Activated CD8-positive, alpha-beta memory T cell treated with anti-CD3 and anti-CD28 coated beads, Interleukin-2, amount 10 ng/mL, durations not matched to agents 7 days and 5 days (primary cell): Measurements from ENCODE around the gene NAB1. TPM values are rescaled to one million over a fixed set of nuclear protein-coding genes. Genes with fewer than 3 reads are reported as not detected.

ENCODE experiments used
- ATAC-seq: fragments of 150-1000 bp; cut with Tn5 transposase; one replicate; pipeline ENCODE4 v1.10.0; 2021; ENCODE audit warnings: moderate library complexity
- CTCF ChIA-PET: fragments of 350-600 bp; sonication (Branson Sonifier 250); formaldehyde crosslinking; loops from one replicate; lab custom pipeline; 2021; ENCODE audit warnings: antibody characterized with exemption; lab: Charles Lee
- DNase-seq: peaks from one replicate; pipeline ENCODE4 v3.0.0-alpha.2; 2020
- H3K27ac Mint-ChIP-seq: one replicate; pipeline ENCODE4 v1.8.0; 2021; ENCODE audit warnings: mild to moderate bottlenecking, mixed read lengths
- H3K27me3 Mint-ChIP-seq: one replicate; pipeline ENCODE4 v1.8.0; 2021; ENCODE audit warnings: mixed read lengths
- H3K36me3 Mint-ChIP-seq: one replicate; pipeline ENCODE4 v1.8.0; 2021; ENCODE audit warnings: mild to moderate bottlenecking, mixed read lengths
- H3K4me1 Mint-ChIP-seq: one replicate; pipeline ENCODE4 v1.8.0; 2021; ENCODE audit warnings: mixed read lengths
- H3K4me3 Mint-ChIP-seq: one replicate; pipeline ENCODE4 v1.8.0; 2021; ENCODE audit warnings: mild to moderate bottlenecking, moderate library complexity, mixed read lengths
- H3K9me3 Mint-ChIP-seq: one replicate; pipeline ENCODE4 v1.8.0; 2022; ENCODE audit warnings: low read depth, mixed read lengths
- total RNA-seq, 2 experiments: library from RNA; stranded (reverse); gene quantifications; one replicate each; pipeline ENCODE4 v1.2.3, GENCODE V29; 2021

NAB1 gene
- total RNA-seq, 2 experiments from 2014 or later = 36.8 to 38.4 TPM

- CTCF ChIA-PET = interaction anchor here (0.7 to 1.9 kb wide), 5 partner anchors 11 to 116 kb away, joined by 3 to 15 read pairs (median 3); no protein-coding TSS in a partner anchor
- Mint-ChIP-seq H3K4me1 (peaks cover 36% of the 10 kb centered on the region), H3K27me3 (no peaks in the 10 kb centered on the region), H3K4me3 (peak overlapping the region; percentile 87), H3K27ac (peak overlapping the region; percentile 86), H3K9me3 (no peaks in the 10 kb centered on the region), H3K36me3 (peaks cover 4% of the 10 kb centered on the region)
- DNase-seq = no peak
- ATAC-seq = no peak
These were observed 1.0 kb downstream of the NAB1 start for GRCh38 chr2:190649798-190650390.

- H3K4me1 Mint-ChIP-seq = peaks cover 36% of the 10 kb centered on the region
- H3K27me3 Mint-ChIP-seq = no peaks in the 10 kb centered on the region
- H3K4me3 Mint-ChIP-seq = peak overlapping the region; percentile 17
- CTCF ChIA-PET = interaction anchor here (0.9 to 1.9 kb wide), 3 partner anchors 12 to 154 kb away, joined by 5 to 15 read pairs (median 5); no protein-coding TSS in a partner anchor
- no peak overlapping the region for H3K27ac Mint-ChIP-seq
- no peak for DNase-seq
- ATAC-seq = no peak
- peaks cover 8% of the 10 kb centered on the region for H3K36me3 Mint-ChIP-seq
- H3K9me3 Mint-ChIP-seq = no peaks in the 10 kb centered on the region
These were observed 2.5 kb downstream of the NAB1 start for GRCh38 chr2:190651413-190651812.

GRCh38 chr2:190653231-190653630 is 4.3 kb downstream of the NAB1 start:
- Mint-ChIP-seq H3K27me3 (no peaks in the 10 kb centered on the region), H3K9me3 (no peaks in the 10 kb centered on the region), H3K36me3 (peaks cover 9% of the 10 kb centered on the region), H3K27ac (no peak overlapping the region), H3K4me3 (no peak overlapping the region), H3K4me1 (peaks cover 28% of the 10 kb centered on the region)
- CTCF ChIA-PET = interaction anchor here (1.2 kb wide), 2 partner anchors 9 to 26 kb away, joined by 3 to 4 read pairs; no protein-coding TSS in a partner anchor
- ATAC-seq (no peak), DNase-seq (no peak)

GRCh38 chr2:190653931-190654330 is 5.0 kb downstream of the NAB1 start:
- Mint-ChIP-seq H3K36me3 (peaks cover 9% of the 10 kb centered on the region), H3K4me3 (no peak overlapping the region), H3K27me3 (no peaks in the 10 kb centered on the region), H3K27ac (no peak overlapping the region), H3K9me3 (no peaks in the 10 kb centered on the region), H3K4me1 (peaks cover 31% of the 10 kb centered on the region)
- ATAC-seq = no peak
- DNase-seq = no peak
- CTCF ChIA-PET = no interaction called here

- no peak for DNase-seq
- H3K27me3 Mint-ChIP-seq = no peaks in the 10 kb centered on the region
- H3K27ac Mint-ChIP-seq = no peak overlapping the region
- peaks cover 10% of the 10 kb centered on the region for H3K36me3 Mint-ChIP-seq
- no peaks in the 10 kb centered on the region for H3K9me3 Mint-ChIP-seq
- CTCF ChIA-PET = no interaction called here
- H3K4me3 Mint-ChIP-seq = no peak overlapping the region
- H3K4me1 Mint-ChIP-seq = peaks cover 33% of the 10 kb centered on the region
- ATAC-seq = no peak
These were observed 6.2 kb downstream of the NAB1 start for GRCh38 chr2:190655113-190655512.

GRCh38 chr2:190655570-190655969 is 6.7 kb downstream of the NAB1 start:
- Mint-ChIP-seq H3K27ac (no peak overlapping the region), H3K4me1 (peaks cover 29% of the 10 kb centered on the region), H3K4me3 (no peak overlapping the region), H3K27me3 (no peaks in the 10 kb centered on the region), H3K9me3 (no peaks in the 10 kb centered on the region), H3K36me3 (peaks cover 12% of the 10 kb centered on the region)
- DNase-seq (no peak), ATAC-seq (no peak)
- CTCF ChIA-PET = no interaction called here

GRCh38 chr2:190656301-190656700 is 7.4 kb downstream of the NAB1 start:
- DNase-seq = no peak
- no peak overlapping the region for H3K27ac Mint-ChIP-seq
- H3K4me1 Mint-ChIP-seq = peaks cover 26% of the 10 kb centered on the region
- no peaks in the 10 kb centered on the region for H3K27me3 Mint-ChIP-seq
- ATAC-seq = no peak
- H3K36me3 Mint-ChIP-seq = peaks cover 16% of the 10 kb centered on the region
- no peak overlapping the region for H3K4me3 Mint-ChIP-seq
- CTCF ChIA-PET = no interaction called here
- no peaks in the 10 kb centered on the region for H3K9me3 Mint-ChIP-seq

- no peak for DNase-seq
- no peak for ATAC-seq
- no peak overlapping the region for H3K4me3 Mint-ChIP-seq
- H3K9me3 Mint-ChIP-seq = no peaks in the 10 kb centered on the region
- H3K27me3 Mint-ChIP-seq = no peaks in the 10 kb centered on the region
- CTCF ChIA-PET = no interaction called here
- H3K27ac Mint-ChIP-seq = peak overlapping the region; percentile 4
- H3K36me3 Mint-ChIP-seq = peaks cover 20% of the 10 kb centered on the region
- H3K4me1 Mint-ChIP-seq = peaks cover 22% of the 10 kb centered on the region
These were observed 8.8 kb downstream of the NAB1 start for GRCh38 chr2:190657474-190658255.

GRCh38 chr2:190659553-190659952 is 10.7 kb downstream of the NAB1 start:
- peaks cover 30% of the 10 kb centered on the region for H3K4me1 Mint-ChIP-seq
- CTCF ChIA-PET = no interaction called here
- no peaks in the 10 kb centered on the region for H3K9me3 Mint-ChIP-seq
- H3K4me3 Mint-ChIP-seq = no peak overlapping the region
- no peaks in the 10 kb centered on the region for H3K27me3 Mint-ChIP-seq
- no peak for DNase-seq
- no peak overlapping the region for H3K27ac Mint-ChIP-seq
- peaks cover 24% of the 10 kb centered on the region for H3K36me3 Mint-ChIP-seq
- ATAC-seq = no peak

GRCh38 chr2:190662754-190663153 is 13.9 kb downstream of the NAB1 start:
- CTCF ChIA-PET = interaction anchor here (0.7 to 1.8 kb wide), 4 partner anchors 10 to 27 kb away, joined by 3 to 7 read pairs (median 4); no protein-coding TSS in a partner anchor
- Mint-ChIP-seq H3K36me3 (peaks cover 38% of the 10 kb centered on the region), H3K9me3 (peaks cover 2% of the 10 kb centered on the region), H3K4me1 (peaks cover 37% of the 10 kb centered on the region), H3K27me3 (no peaks in the 10 kb centered on the region), H3K27ac (no peak overlapping the region), H3K4me3 (no peak overlapping the region)
- no peak for ATAC-seq
- DNase-seq = no peak

- peaks cover 32% of the 10 kb centered on the region for H3K4me1 Mint-ChIP-seq
- H3K9me3 Mint-ChIP-seq = peaks cover 2% of the 10 kb centered on the region
These were observed 14.5 kb downstream of the NAB1 start for GRCh38 chr2:190663348-190663747.

GRCh38 chr2:190663839-190664238 is 15.0 kb downstream of the NAB1 start:
- Mint-ChIP-seq H3K4me3 (no peak overlapping the region), H3K27ac (no peak overlapping the region), H3K36me3 (peaks cover 42% of the 10 kb centered on the region), H3K9me3 (peaks cover 2% of the 10 kb centered on the region), H3K27me3 (no peaks in the 10 kb centered on the region), H3K4me1 (peaks cover 31% of the 10 kb centered on the region)
- ATAC-seq (peak; percentile 60), DNase-seq (no peak)
- CTCF ChIA-PET = interaction anchor here (1.0 to 1.8 kb wide), 3 partner anchors 10 to 16 kb away, joined by 4 to 6 read pairs (median 5); no protein-coding TSS in a partner anchor

More at GRCh38 chr2:190663348-190663747, 14.5 kb downstream of the NAB1 start:
- ATAC-seq (no peak), DNase-seq (no peak)
- H3K4me3 Mint-ChIP-seq = no peak overlapping the region
- CTCF ChIA-PET = interaction anchor here (0.7 to 1.8 kb wide), 5 partner anchors 11 to 28 kb away, joined by 3 to 7 read pairs (median 5); no protein-coding TSS in a partner anchor
- H3K27me3 Mint-ChIP-seq = no peaks in the 10 kb centered on the region
- peaks cover 39% of the 10 kb centered on the region for H3K36me3 Mint-ChIP-seq
- H3K27ac Mint-ChIP-seq = no peak overlapping the region

GRCh38 chr2:190664240-190664639 is 15.4 kb downstream of the NAB1 start:
- DNase-seq (no peak), ATAC-seq (no peak)
- CTCF ChIA-PET = interaction anchor here (1.0 to 1.8 kb wide), 3 partner anchors 10 to 15 kb away, joined by 4 to 6 read pairs (median 5); no protein-coding TSS in a partner anchor
- no peak overlapping the region for H3K4me3 Mint-ChIP-seq
- H3K9me3 Mint-ChIP-seq = peaks cover 2% of the 10 kb centered on the region
- H3K36me3 Mint-ChIP-seq = peaks cover 43% of the 10 kb centered on the region
- H3K4me1 Mint-ChIP-seq = peaks cover 32% of the 10 kb centered on the region
- no peak overlapping the region for H3K27ac Mint-ChIP-seq
- H3K27me3 Mint-ChIP-seq = no peaks in the 10 kb centered on the region
